ENCODE measurements around the gene DGKG. TPM values are rescaled to one million over a fixed set of nuclear protein-coding genes. Genes with fewer than 3 reads are reported as not detected.

The DGKG gene
- total RNA-seq, 4 donors from 2014 or later, result 0.79 to 4.0 (median 1.6) TPM

GRCh38 chr3:186258968-186259367 is 103.1 kb downstream of the DGKG start:
- no peak overlapping the region for H3K4me3 ChIP-seq
- 65% methylated on average over 12 of the region's 12 CpGs for WGBS
- H3K27ac ChIP-seq, result no peak overlapping the region
- peaks cover 11% of the 10 kb centered on the region for H3K4me1 ChIP-seq
- no peaks in the 10 kb centered on the region for H3K27me3 ChIP-seq
- TF ChIP-seq POLR2A (IDR thresholded peaks at IDR 0.05) (no peak), CTCF (IDR thresholded peaks at IDR 0.05) (no peak), EP300 (IDR thresholded peaks at IDR 0.05) (no peak), POLR2AphosphoS5 (IDR thresholded peaks at IDR 0.05) (no peak)
- no peaks in the 10 kb centered on the region for H3K36me3 ChIP-seq
- DNase-seq (ENCODE audit: low spot score in 2 of 2), result no peak
- H3K9me3 ChIP-seq, result no peaks in the 10 kb centered on the region

DNA sequence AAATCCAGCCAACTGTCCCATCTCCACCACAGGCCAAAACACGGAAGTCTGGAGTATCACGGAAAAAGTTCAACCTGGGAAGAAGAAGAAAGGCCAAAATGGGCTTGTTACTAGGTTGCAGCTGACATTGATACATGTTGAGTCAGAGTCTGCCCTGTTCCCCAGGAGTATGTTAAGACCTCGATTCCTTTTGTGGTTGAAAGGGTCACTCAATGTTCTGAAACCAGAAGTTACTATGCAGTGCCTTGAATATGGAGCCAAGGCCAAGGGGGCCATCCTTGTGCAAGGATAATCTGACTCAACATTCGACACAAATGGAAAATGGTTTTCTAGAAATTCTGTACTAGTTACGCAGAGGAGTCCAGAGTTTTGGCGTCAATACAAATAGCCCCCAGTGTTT is 104.2 kb downstream of the DGKG start:
- peaks cover 11% of the 10 kb centered on the region for H3K4me1 ChIP-seq
- no peaks in the 10 kb centered on the region for H3K36me3 ChIP-seq
- H3K4me3 ChIP-seq, result no peak overlapping the region
- DNase-seq (ENCODE audit: low spot score in 2 of 2), result no peak
- 86% methylated on average over 6 of the region's 6 CpGs for WGBS
- H3K9me3 ChIP-seq, result no peaks in the 10 kb centered on the region
- TF ChIP-seq EP300 (IDR thresholded peaks at IDR 0.05), result no peak
- no peak for TF ChIP-seq CTCF (IDR thresholded peaks at IDR 0.05)
- TF ChIP-seq POLR2A (IDR thresholded peaks at IDR 0.05), result no peak
- TF ChIP-seq POLR2AphosphoS5 (IDR thresholded peaks at IDR 0.05), result no peak
- H3K27me3 ChIP-seq, result no peaks in the 10 kb centered on the region
- no peak overlapping the region for H3K27ac ChIP-seq

DNA sequence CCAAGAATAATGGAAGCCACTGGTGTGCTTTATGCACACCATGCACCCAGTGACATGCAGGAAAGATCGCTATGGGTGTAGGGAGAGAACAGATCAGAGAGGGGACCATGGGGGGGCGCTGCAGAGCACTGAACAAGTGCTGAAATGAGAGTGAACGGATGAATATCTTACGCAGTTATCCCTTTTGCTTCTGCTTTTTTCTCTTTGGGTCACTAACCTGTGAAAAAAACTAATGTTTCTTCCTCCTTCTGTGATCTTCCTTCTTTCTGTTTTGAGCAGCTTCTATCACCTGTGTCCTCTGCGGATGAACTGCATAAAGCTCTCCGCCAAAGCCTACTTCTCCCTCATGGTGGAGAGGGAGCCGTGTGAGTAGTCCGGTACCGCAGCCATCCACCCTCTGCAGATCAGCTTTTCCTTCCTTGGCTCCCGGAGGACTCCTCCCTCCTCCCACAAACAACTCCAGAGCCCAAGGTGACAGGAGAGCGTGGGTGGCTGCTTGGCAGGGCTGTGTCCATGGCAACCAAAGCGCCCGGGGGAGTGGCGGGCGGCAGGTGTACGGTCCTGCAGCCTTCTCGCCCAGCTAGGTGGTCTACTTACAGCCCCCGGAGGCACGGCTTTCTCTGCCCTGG is 106.2 kb downstream of the DGKG start:
- H3K4me3 ChIP-seq, result no peak overlapping the region
- no peak for TF ChIP-seq POLR2AphosphoS5 (IDR thresholded peaks at IDR 0.05)
- no peak for TF ChIP-seq POLR2A (IDR thresholded peaks at IDR 0.05)
- no peak for TF ChIP-seq CTCF (IDR thresholded peaks at IDR 0.05)
- TF ChIP-seq EP300 (IDR thresholded peaks at IDR 0.05), result no peak
- H3K27me3 ChIP-seq, result no peaks in the 10 kb centered on the region
- 63% methylated on average over 19 of the region's 19 CpGs for WGBS
- H3K4me1 ChIP-seq, result peaks cover 11% of the 10 kb centered on the region
- no peaks in the 10 kb centered on the region for H3K36me3 ChIP-seq
- no peak overlapping the region for H3K27ac ChIP-seq
- no peaks in the 10 kb centered on the region for H3K9me3 ChIP-seq
- no peak for DNase-seq (ENCODE audit: low spot score in 2 of 2)

GRCh38 chr3:186254676-186255650 is 107.1 kb downstream of the DGKG start:
- Histone ChIP-seq H3K9me3 (no peaks in the 10 kb centered on the region), H3K36me3 (no peaks in the 10 kb centered on the region), H3K27ac (no peak overlapping the region), H3K4me1 (peaks cover 11% of the 10 kb centered on the region), H3K27me3 (no peaks in the 10 kb centered on the region), H3K4me3 (no peak overlapping the region)
- no peak for TF ChIP-seq POLR2A (IDR thresholded peaks at IDR 0.05)
- no peak for TF ChIP-seq CTCF (IDR thresholded peaks at IDR 0.05)
- no peak for TF ChIP-seq POLR2AphosphoS5 (IDR thresholded peaks at IDR 0.05)
- no peak for TF ChIP-seq EP300 (IDR thresholded peaks at IDR 0.05)
- DNase-seq (ENCODE audit: low spot score in 2 of 2), result no peak
- 75% methylated on average over 17 of the region's 17 CpGs for WGBS

Data from suprapubic skin (tissue), 4 donors.